ENCODE results near the gene MFSD2B. TPM values are rescaled to one million over a fixed set of nuclear protein-coding genes. Genes with fewer than 3 reads are reported as not detected.

Gene MFSD2B
- total and polyA plus RNA-seq, 5 donors, result 0.18 to 0.51 (median 0.19) TPM; not detected in 2

GRCh38 chr2:24045511-24046508 lies 35.9 kb downstream of the MFSD2B start:
- no peaks in the 10 kb centered on the region for H3K9me3 ChIP-seq (ENCODE audit: control insufficient read depth, low read length)
- intact Hi-C loops (cut with DNase I), result no loop called here
- peak overlapping the region; percentile 58 for H3K4me3 ChIP-seq (ENCODE audit: low read length)
- H3K27ac ChIP-seq (ENCODE audit: low read length), result no peak overlapping the region
- no peak for DNase-seq
- ATAC-seq, result no peak
- H3K27me3 ChIP-seq (ENCODE audit: control insufficient read depth, insufficient read depth), result no peaks in the 10 kb centered on the region
- peaks cover 2% of the 10 kb centered on the region for H3K4me1 ChIP-seq (ENCODE audit: control insufficient read depth, insufficient read depth, low read length)
- 85% methylated on average over 11 of the region's 11 CpGs for WGBS

DNA sequence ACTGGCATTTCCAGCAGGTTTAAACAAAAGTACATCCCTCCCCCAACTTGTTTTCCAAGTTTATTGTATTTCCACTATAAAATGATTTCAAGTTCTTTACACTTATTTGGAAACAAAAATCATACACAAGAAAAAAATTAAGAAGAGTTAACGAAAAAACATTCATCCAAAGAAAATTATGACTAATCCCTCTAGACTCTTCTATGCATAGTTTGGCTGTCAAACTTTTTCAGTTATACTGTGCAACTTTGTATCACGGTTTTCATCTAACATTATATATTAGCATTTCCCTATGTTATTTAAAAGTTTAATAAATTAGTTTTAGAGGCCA lies 36.7 kb downstream of the MFSD2B start:
- peaks cover 2% of the 10 kb centered on the region for H3K4me1 ChIP-seq (ENCODE audit: control insufficient read depth, insufficient read depth, low read length)
- ATAC-seq (no peak), DNase-seq (no peak)
- H3K4me3 ChIP-seq (ENCODE audit: low read length), result peak overlapping the region; percentile 58
- H3K9me3 ChIP-seq (ENCODE audit: control insufficient read depth, low read length), result no peaks in the 10 kb centered on the region
- H3K27ac ChIP-seq (ENCODE audit: low read length), result no peak overlapping the region
- intact Hi-C loops (cut with DNase I), result no loop called here
- no peaks in the 10 kb centered on the region for H3K27me3 ChIP-seq (ENCODE audit: control insufficient read depth, insufficient read depth)
- WGBS, result 3% methylated on average over 2 of the region's 2 CpGs

DNA sequence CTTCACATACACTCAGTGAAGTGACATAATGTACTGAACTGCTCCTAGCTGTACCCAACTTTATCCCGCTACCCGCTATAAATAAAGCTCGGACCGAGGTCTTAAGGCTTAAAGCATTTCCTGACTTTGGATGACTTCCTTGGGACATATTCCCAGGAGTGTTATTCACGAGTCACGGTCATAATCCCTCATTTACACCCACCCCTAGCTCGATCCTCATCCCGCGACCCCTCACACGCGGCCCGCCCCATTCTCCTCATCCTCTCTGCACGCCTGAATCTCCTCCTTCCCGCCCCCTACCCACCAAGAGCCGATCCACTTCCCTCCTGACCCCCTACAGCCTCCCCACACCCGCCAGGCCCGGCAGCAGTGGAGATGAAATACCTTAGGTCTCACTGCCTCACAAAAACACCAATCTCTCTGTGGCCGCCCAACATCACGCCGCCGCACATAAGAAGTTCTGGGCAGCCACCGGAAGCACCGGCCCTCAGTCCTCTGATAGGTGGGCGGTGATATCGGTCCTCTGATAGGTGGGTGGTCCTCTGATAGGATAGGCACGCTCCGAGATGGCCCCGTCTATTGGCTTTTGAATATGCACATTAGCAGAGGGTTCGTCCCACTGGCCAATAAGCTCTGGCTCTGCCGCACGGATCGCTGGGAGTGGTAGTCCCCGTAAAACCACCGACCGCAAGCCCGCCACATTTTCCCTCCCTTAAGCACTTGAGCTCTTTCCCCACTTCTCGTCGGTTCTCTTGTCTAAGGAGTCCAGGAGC lies 37.2 kb downstream of the MFSD2B start, which contains the start of gene WDCP:
Gene WDCP (minus strand): TSS at position 462 of the 773 bp plus-strand sequence. CDS start 7,897 bp downstream, outside the sequence.
- Histone ChIP-seq H3K9me3 (ENCODE audit: control insufficient read depth, low read length) (no peaks in the 10 kb centered on the region), H3K4me1 (ENCODE audit: control insufficient read depth, insufficient read depth, low read length) (peaks cover 2% of the 10 kb centered on the region), H3K27ac (ENCODE audit: low read length) (peak within 1 kb of the TSS; percentile 10), H3K4me3 (ENCODE audit: low read length) (peak within 1 kb of the TSS; percentile 58), H3K27me3 (ENCODE audit: control insufficient read depth, insufficient read depth) (no peaks in the 10 kb centered on the region)
- DNase-seq (peak; percentile 95 to 98 (median 95)), ATAC-seq (peak; percentile 99 to 100)
- intact Hi-C loops (cut with DNase I), result no loop called here
- whole genome bisulfite sequencing, result under 1% methylated on average over 38 of the region's 38 CpGs

DNA sequence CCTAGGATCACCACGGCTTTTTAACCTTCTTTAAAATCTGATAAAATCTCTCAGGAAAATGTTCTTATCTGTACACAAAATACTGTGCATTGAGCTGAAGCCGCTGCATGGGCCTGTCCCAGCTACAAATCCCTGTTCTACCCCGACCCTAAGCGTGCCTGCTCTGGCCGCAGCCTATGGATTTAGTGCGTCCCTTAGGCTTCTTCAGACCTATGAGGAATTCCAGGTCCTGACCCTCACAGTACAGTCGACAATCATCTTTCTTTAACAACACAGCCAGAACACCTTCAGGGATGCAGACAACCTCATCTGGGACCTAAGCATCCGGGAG lies 37.8 kb downstream of the MFSD2B start:
- ATAC-seq (no peak), DNase-seq (no peak)
- no peaks in the 10 kb centered on the region for H3K9me3 ChIP-seq (ENCODE audit: control insufficient read depth, low read length)
- no peaks in the 10 kb centered on the region for H3K27me3 ChIP-seq (ENCODE audit: control insufficient read depth, insufficient read depth)
- intact Hi-C loops (cut with DNase I), result no loop called here
- H3K4me1 ChIP-seq (ENCODE audit: control insufficient read depth, insufficient read depth, low read length), result peaks cover 2% of the 10 kb centered on the region
- H3K4me3 ChIP-seq (ENCODE audit: low read length), result peak overlapping the region; percentile 42
- no peak overlapping the region for H3K27ac ChIP-seq (ENCODE audit: low read length)
- 31% methylated on average over 8 of the region's 8 CpGs for WGBS

DNA sequence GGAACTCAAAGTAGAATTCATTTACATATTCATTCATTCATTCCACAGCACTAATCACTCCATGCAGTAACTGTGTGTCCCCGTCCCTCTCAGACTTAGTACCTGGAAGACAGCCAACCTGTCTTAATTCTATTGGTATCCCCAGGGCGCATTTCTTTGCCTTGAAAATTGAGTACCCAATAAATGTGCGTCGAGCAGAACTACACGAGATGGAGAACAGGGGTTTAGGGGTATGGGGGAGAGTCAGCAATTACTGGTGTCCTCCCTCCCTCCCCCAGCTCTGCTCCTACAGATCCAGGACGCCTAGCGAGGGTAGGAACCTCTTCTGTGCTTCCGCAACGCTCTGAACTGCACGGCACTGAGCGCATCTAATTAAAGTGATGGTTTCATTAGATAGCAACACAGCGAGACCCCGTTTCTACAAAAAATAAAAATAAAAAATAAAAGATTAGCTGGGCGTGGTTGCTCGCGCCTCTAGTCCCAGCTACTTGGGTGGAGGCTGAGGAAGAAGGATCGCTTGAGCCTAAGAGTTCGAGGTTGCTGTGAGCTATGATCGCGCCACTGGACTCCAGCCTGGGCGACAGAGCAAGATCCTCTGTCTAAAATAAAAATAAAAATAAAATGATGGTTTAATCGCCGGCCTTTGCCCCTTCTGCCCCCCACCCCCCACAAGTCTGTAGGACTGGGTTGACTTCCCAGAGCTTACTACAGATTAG lies 39.0 kb downstream of the MFSD2B start:
- Histone ChIP-seq H3K27me3 (ENCODE audit: control insufficient read depth, insufficient read depth) (no peaks in the 10 kb centered on the region), H3K4me1 (ENCODE audit: control insufficient read depth, insufficient read depth, low read length) (peaks cover 2% of the 10 kb centered on the region), H3K9me3 (ENCODE audit: control insufficient read depth, low read length) (no peaks in the 10 kb centered on the region), H3K4me3 (ENCODE audit: low read length) (peak overlapping the region; percentile 85), H3K27ac (ENCODE audit: low read length) (no peak overlapping the region)
- 25% methylated on average over 23 of the region's 23 CpGs for WGBS
- DNase-seq (no peak), ATAC-seq (no peak)
- intact Hi-C loops (cut with DNase I), result no loop called here

DNA sequence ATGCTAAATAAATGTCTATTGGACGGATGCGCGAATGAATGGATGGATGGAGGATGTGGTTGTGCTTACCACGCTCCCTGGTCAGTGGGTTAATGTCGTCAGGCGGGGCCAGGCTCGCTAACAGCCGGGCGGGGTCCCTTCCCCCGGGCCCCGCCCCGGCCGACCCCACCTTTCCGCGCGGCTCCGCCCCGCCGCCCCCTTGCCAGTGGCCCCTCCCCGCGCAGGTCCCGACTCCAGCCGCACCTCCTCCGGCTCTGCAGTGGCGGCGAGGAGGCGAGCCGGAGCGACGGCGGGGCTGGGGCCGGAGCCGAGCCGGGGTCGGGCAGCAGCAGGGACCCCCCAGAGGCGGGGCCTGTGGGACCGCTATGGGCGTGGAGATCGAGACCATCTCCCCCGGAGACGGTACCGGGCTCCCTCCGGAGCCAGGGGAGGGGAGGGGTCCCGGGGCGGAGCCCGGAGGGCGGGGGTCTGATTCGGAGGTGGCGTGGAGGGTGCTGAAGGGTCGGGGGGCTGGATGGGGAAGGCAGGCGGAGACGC lies 39.7 kb downstream of the MFSD2B start, which contains the start of gene FKBP1B:
Gene FKBP1B (plus strand): TSS at position 257 of the 537 bp plus-strand sequence. CDS start 109 bp downstream, at position 366.
- peak; percentile 57 to 80 for ATAC-seq
- H3K27me3 ChIP-seq (ENCODE audit: control insufficient read depth, insufficient read depth), result no peaks in the 10 kb centered on the region
- H3K9me3 ChIP-seq (ENCODE audit: control insufficient read depth, low read length), result no peaks in the 10 kb centered on the region
- peak within 1 kb of the TSS; percentile 1 for H3K27ac ChIP-seq (ENCODE audit: low read length)
- intact Hi-C loops (cut with DNase I), result no loop called here
- peak within 1 kb of the TSS; percentile 85 for H3K4me3 ChIP-seq (ENCODE audit: low read length)
- H3K4me1 ChIP-seq (ENCODE audit: control insufficient read depth, insufficient read depth, low read length), result peaks cover 2% of the 10 kb centered on the region
- WGBS, result under 1% methylated on average over 52 of the region's 52 CpGs
- peak; percentile 74 to 85 (median 83) for DNase-seq

- no peaks in the 10 kb centered on the region for H3K9me3 ChIP-seq (ENCODE audit: control insufficient read depth, low read length)
- no peaks in the 10 kb centered on the region for H3K27me3 ChIP-seq (ENCODE audit: control insufficient read depth, insufficient read depth)
- peak overlapping the region; percentile 85 for H3K4me3 ChIP-seq (ENCODE audit: low read length)
- DNase-seq, result peak; percentile 31 to 72 (median 70)
- ATAC-seq, result peak; percentile 6 to 25
- peaks cover 2% of the 10 kb centered on the region for H3K4me1 ChIP-seq (ENCODE audit: control insufficient read depth, insufficient read depth, low read length)
- 3% methylated on average over 47 of the region's 47 CpGs for WGBS
- H3K27ac ChIP-seq (ENCODE audit: low read length), result peak overlapping the region; percentile 1
- intact Hi-C loops (cut with DNase I), result no loop called here
Measured at GRCh38 chr2:24050041-24050979, 40.4 kb downstream of the MFSD2B start.

GRCh38 chr2:24051833-24052232 lies 41.9 kb downstream of the MFSD2B start:
- Histone ChIP-seq H3K27me3 (ENCODE audit: control insufficient read depth, insufficient read depth) (no peaks in the 10 kb centered on the region), H3K4me3 (ENCODE audit: low read length) (no peak overlapping the region), H3K27ac (ENCODE audit: low read length) (no peak overlapping the region), H3K9me3 (ENCODE audit: control insufficient read depth, low read length) (no peaks in the 10 kb centered on the region), H3K4me1 (ENCODE audit: control insufficient read depth, insufficient read depth, low read length) (peaks cover 2% of the 10 kb centered on the region)
- intact Hi-C loops (cut with DNase I), result no loop called here
- DNase-seq (no peak), ATAC-seq (no peak)
- WGBS, result 74% methylated on average over 8 of the region's 8 CpGs

DNA sequence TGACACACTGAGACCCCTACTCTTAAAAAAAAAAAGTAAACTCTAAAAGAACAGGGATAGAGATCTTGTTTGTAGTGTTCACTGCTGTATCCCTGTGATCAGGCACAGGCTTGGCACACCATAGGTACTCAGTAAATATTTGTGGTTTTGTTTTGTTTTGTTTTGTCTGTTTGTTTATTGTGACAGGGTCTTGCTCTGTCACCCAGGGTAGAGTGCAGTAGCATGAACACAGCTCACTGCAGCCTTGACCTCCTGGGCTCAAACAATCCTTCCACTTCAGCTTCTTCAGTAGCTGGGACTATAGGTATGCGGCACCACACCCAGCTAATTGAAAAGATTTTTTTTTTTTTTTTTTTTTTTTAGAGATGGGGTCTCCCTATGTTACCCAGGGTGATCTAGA lies 43.1 kb downstream of the MFSD2B start:
- no peak for ATAC-seq
- 97% methylated on average over 1 of the region's 1 CpG for WGBS

More for the DNA sequence above, 43.1 kb downstream of the MFSD2B start:
- H3K4me1 ChIP-seq (ENCODE audit: control insufficient read depth, insufficient read depth, low read length), result peaks cover 2% of the 10 kb centered on the region
- no peak for DNase-seq
- H3K27ac ChIP-seq (ENCODE audit: low read length), result no peak overlapping the region
- no peak overlapping the region for H3K4me3 ChIP-seq (ENCODE audit: low read length)
- H3K9me3 ChIP-seq (ENCODE audit: control insufficient read depth, low read length), result no peaks in the 10 kb centered on the region
- no peaks in the 10 kb centered on the region for H3K27me3 ChIP-seq (ENCODE audit: control insufficient read depth, insufficient read depth)
- intact Hi-C loops (cut with DNase I), result no loop called here

Data from right cardiac atrium (tissue), 5 donors.